ENCODE measurements around the gene NT5DC4. TPM values are rescaled to one million over a fixed set of nuclear protein-coding genes. Genes with fewer than 3 reads are reported as not detected.

The NT5DC4 gene
- polyA plus RNA-seq, 2 of the 4 experiments (the other 2 are of a cell fraction): not detected

DNA sequence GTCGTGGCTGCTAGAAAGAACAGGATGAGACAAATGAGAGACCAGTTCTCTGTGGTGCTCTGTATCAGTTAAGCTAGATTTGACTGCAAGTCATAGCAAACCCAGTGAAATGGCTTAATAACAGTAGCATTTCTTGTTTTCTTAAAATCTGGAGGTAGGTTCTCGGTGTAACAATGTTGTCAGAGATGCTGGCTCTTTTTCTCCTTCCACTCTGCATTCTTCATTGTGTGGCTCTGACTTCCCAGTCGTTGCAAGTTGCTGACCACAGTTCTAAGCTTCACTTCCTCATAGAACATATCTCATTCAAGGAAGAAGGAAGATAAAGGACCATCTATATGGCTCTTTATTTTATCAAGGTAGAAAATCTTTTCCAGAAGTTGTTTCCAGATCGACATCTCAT lies 51.5 kb downstream of the NT5DC4 start:
- WGBS (ENCODE audit: missing lambda C conversion rate): 42% methylated on average over 4 of the region's 4 CpGs
- no peak for TF ChIP-seq ATOH8 (CRISPR knock-in tag; IDR thresholded peaks at IDR 0.05; ENCODE audit: low read depth)
- ATAC-seq: no peak
- ChIA-PET CTCF (interaction anchor here (1.9 to 2.5 kb wide), 2 partner anchors 10 to 23 kb away, joined by 5 to 7 read pairs; no protein-coding TSS in a partner anchor), POLR2A (no interaction called here)
- H3K4me1 ChIP-seq: peaks cover 9% of the 10 kb centered on the region; the same call in 2 of the 3 replicates
- H3K27ac ChIP-seq: no peak overlapping the region
- no peaks in the 10 kb centered on the region for H3K9me3 ChIP-seq
- no peak overlapping the region for H3K4me2 ChIP-seq
- no peak overlapping the region for H3K4me3 ChIP-seq
- no peak for DNase-seq (ENCODE audit: low read depth in 1 of 2, low spot score in 1 of 2)
- no peak for FAIRE-seq

DNA sequence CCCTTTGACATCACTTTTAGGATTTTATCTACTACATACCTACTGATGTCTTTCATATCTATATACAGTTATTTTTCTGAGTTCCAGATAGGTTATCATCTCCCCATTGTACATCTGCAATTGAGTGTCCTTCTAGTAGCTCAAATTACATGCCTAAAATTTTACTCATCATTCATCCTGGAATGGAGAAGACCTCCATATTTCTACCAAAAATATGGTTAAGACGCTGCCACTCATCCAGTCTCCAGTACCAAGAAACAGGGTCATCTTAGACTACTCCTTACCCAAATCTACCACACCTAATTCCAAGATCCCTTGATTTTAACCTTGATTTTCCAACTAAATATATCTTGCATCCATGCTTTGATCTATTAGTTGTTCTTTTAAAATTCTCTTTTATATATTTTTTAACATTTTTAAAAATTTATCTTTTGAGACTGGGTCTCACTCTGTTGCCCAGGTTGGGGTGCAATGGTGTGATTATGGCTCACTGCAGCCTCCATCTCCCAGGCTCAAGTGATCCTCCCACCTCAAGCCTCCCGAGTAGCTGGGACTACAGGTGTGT lies 52.2 kb downstream of the NT5DC4 start:
- no peak for ATAC-seq
- Histone ChIP-seq H3K27ac (no peak overlapping the region), H3K4me3 (no peak overlapping the region), H3K4me1 (peaks cover 9% of the 10 kb centered on the region; the same call in 2 of the 3 replicates), H3K9me3 (no peaks in the 10 kb centered on the region), H3K4me2 (no peak overlapping the region)
- no peak for FAIRE-seq
- no peak for DNase-seq (ENCODE audit: low read depth in 1 of 2, low spot score in 1 of 2)
- ChIA-PET POLR2A (no interaction called here), CTCF (interaction anchor here (1.9 to 2.5 kb wide), 2 partner anchors 9 to 23 kb away, joined by 5 to 7 read pairs; no protein-coding TSS in a partner anchor)
- 67% methylated on average over 2 of the region's 2 CpGs for WGBS (ENCODE audit: missing lambda C conversion rate)
- TF ChIP-seq FOXS1 (CRISPR knock-in tag; IDR thresholded peaks at IDR 0.05) (no peak), NR3C1 (IDR thresholded peaks at IDR 0.05) (no peak), POLR2A (IDR thresholded peaks at IDR 0.05; ENCODE audit: low read length) (no peak), KDM1A (IDR thresholded peaks at IDR 0.05; ENCODE audit: low read depth) (no peak), CTCF (IDR thresholded peaks at IDR 0.05) (no peak), CHD2 (IDR thresholded peaks at IDR 0.05; ENCODE audit: low read length, partially characterized antibody) (no peak), NFE2L2 (conservative IDR thresholded peaks at IDR 0.05; ENCODE audit: low read length) (no peak), ZFP36 (IDR thresholded peaks at IDR 0.05; ENCODE audit: borderline replicate concordance, partially characterized antibody) (no peak), RARB (CRISPR knock-in tag; IDR thresholded peaks at IDR 0.05) (no peak), HOXB5 (CRISPR knock-in tag; IDR thresholded peaks at IDR 0.05) (no peak), HEYL (CRISPR knock-in tag; IDR thresholded peaks at IDR 0.05) (no peak), TFCP2L1 (CRISPR knock-in tag; IDR thresholded peaks at IDR 0.05) (no peak), PHF8 (IDR thresholded peaks at IDR 0.05; ENCODE audit: borderline replicate concordance, low read depth) (no peak), KDM5A (IDR thresholded peaks at IDR 0.05) (no peak), MYC (IDR thresholded peaks at IDR 0.05; ENCODE audit: borderline replicate concordance, low read length) (no peak), ZC3H11A (IDR thresholded peaks at IDR 0.05) (no peak)

DNA sequence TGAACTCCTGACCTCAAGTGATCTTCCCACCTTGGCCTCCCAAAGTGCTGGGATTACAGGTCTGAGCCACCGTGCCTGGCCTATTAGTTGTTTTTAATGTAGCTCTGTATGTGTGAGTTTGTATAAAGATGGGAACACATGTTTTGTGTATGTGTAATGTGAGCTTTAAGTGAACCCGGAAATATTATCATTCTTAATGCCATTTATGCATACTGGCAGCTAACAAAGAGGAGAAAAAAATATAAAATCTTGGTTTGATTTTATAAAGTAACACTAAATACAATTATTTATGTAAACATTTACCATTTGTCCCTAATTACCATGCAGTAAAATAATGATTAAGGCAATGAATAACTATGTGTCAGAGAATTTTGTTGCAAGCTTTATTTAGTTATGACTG lies 52.7 kb downstream of the NT5DC4 start:
- no peak for ATAC-seq
- no peak for TF ChIP-seq MAFK (IDR thresholded peaks at IDR 0.05; ENCODE audit: partially characterized antibody)
- no peak for TF ChIP-seq ZFP36 (IDR thresholded peaks at IDR 0.05; ENCODE audit: borderline replicate concordance, partially characterized antibody)
- no peak for TF ChIP-seq ZNF302 (CRISPR knock-in tag; IDR thresholded peaks at IDR 0.05)
- TF ChIP-seq MAZ (IDR thresholded peaks at IDR 0.05; ENCODE audit: borderline replicate concordance, low read depth, low read length): no peak
- no peak for TF ChIP-seq CBX8 (IDR thresholded peaks at IDR 0.05)
- no peak for TF ChIP-seq RARB (CRISPR knock-in tag; IDR thresholded peaks at IDR 0.05)
- TF ChIP-seq FOSL2 (IDR thresholded peaks at IDR 0.05): no peak
- TF ChIP-seq FOSL2 (CRISPR knock-in tag; IDR thresholded peaks at IDR 0.05): no peak
- no peak for TF ChIP-seq NR3C1 (IDR thresholded peaks at IDR 0.05)
- no peak for TF ChIP-seq NPAS2 (CRISPR knock-in tag; IDR thresholded peaks at IDR 0.05; ENCODE audit: borderline replicate concordance)
- no peak for TF ChIP-seq CEBPB (IDR thresholded peaks at IDR 0.05)
- 64% methylated on average over 2 of the region's 2 CpGs for WGBS (ENCODE audit: missing lambda C conversion rate)
- no peak for FAIRE-seq
- no peak for DNase-seq (ENCODE audit: low read depth in 1 of 2, low spot score in 1 of 2)
- Histone ChIP-seq H3K27ac (no peak overlapping the region), H3K9me3 (no peaks in the 10 kb centered on the region), H3K4me2 (no peak overlapping the region), H3K4me3 (no peak overlapping the region), H3K4me1 (peaks cover 5% of the 10 kb centered on the region; the same call in 2 of the 3 replicates)
- ChIA-PET POLR2A (no interaction called here), CTCF (interaction anchor here (1.9 to 2.5 kb wide), 2 partner anchors 9 to 24 kb away, joined by 5 to 7 read pairs; no protein-coding TSS in a partner anchor)
